ENCODE measurements around the gene PRM2. TPM values are rescaled to one million over a fixed set of nuclear protein-coding genes. Genes with fewer than 3 reads are reported as not detected.
A peak's percentile ranks its signal among the peaks of the same experiment; 100 is the strongest.

Gene PRM2
- total and polyA plus RNA-seq, 9 donors: not detected

DNA sequence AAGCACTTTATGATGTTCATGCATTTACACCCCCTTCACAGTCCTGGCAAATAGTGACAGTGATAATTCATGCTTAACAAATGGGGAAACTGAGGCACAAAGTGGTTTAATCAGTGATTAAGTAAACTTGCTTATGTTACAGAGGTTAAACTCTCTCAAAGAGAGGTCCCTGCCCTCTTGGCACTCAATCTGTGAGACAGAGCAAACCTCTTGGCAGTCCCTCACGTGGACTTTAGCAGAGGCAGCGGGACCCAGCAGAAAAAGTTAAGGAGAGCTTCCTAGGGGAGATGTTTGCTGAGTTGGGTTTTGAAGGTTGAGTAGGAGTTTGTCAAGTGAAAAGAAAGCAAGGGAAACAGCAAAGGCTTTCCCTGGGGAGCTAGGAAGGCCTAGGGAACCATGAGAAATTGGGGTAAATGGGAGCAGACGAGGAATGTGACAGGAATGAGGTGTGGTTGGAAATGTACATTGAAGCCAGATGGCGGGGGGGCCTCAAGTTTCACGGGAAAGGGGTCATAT is 31.0 kb downstream of the PRM2 start:
- DNase-seq: no peak
- Histone ChIP-seq H3K27ac (ENCODE audit: low read length) (no peak overlapping the region), H3K9me3 (replicated peaks; ENCODE audit: control insufficient read depth, low read depth, low read length) (peaks cover 3% of the 10 kb centered on the region), H3K27me3 (ENCODE audit: control insufficient read depth, insufficient read depth, low read length) (no peaks in the 10 kb centered on the region), H3K4me3 (ENCODE audit: low read length) (no peak overlapping the region), H3K36me3 (ENCODE audit: control insufficient read depth, insufficient read depth, low read length) (no peaks in the 10 kb centered on the region), H3K4me1 (ENCODE audit: control insufficient read depth, insufficient read depth, low read length) (peaks cover 8% of the 10 kb centered on the region)
- 52% methylated on average over 3 of the region's 5 CpGs for WGBS (ENCODE audit: insufficient coverage)

DNA sequence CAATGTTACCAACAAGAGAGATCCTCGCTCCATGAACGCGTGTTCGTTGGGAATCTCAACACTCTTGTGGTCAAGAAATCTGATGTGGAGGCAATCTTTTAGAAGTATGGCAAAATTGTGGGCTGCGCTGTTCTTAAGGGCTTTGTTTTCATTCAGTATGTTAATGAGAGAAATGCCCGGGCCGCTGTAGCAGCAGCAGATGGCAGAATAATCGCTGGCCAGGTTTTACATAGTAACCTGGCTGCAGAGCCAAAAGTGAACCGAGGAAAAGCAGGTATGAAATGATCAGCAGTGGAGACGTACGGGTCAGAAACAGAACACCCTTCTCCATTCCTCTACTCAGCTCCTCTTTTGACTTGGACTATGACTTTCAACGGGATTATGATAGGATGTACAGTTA is 33.6 kb downstream of the PRM2 start:
- 71% methylated on average over 4 of the region's 12 CpGs for WGBS (ENCODE audit: insufficient coverage)

DNA sequence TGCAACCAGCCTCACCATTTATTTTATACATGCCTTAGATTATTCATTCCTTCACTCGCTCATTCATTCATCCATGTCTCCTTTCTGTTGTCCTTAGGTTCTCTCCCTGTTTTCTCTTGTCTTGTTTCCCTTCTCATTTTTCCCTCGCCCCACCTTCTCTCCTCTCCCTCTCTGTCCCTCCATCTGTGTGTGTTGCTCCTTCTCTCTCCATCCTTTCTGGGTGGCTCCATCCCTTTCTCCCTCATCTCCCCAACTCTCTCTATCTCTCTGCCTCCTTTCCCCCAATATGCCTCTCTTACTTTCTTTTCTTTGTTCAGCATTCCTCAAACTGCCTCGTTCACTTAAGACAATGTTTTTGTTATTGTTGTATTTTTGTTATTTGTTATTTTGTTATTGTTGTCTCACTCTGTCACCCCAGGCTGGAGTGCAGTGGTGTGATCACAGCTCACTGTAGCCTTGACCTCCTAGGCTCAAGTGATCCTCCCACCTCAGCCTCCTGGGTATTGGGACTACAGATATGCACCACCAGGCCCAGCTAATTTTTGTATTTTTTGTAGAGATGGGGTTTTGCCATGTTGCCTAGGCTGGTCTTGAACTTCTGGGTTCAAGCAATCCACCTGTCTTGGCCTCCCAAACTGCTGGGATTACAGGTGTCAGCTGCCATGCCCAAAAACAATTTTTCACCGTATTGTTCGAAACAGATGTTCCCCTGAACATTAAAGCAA is 34.6 kb downstream of the PRM2 start:
- no peak overlapping the region for H3K27ac ChIP-seq (ENCODE audit: low read length)
- WGBS (ENCODE audit: insufficient coverage): 91% methylated on average over 2 of the region's 5 CpGs
- H3K4me1 ChIP-seq (ENCODE audit: control insufficient read depth, insufficient read depth, low read length): peaks cover 11% of the 10 kb centered on the region

More for the DNA sequence above, 33.6 kb downstream of the PRM2 start:
- Histone ChIP-seq H3K9me3 (replicated peaks; ENCODE audit: control insufficient read depth, low read depth, low read length) (peaks cover 3% of the 10 kb centered on the region), H3K27ac (ENCODE audit: low read length) (no peak overlapping the region), H3K4me3 (ENCODE audit: low read length) (no peak overlapping the region), H3K4me1 (ENCODE audit: control insufficient read depth, insufficient read depth, low read length) (peaks cover 11% of the 10 kb centered on the region), H3K27me3 (ENCODE audit: control insufficient read depth, insufficient read depth, low read length) (no peaks in the 10 kb centered on the region), H3K36me3 (ENCODE audit: control insufficient read depth, insufficient read depth, low read length) (no peaks in the 10 kb centered on the region)
- no peak for DNase-seq

DNA sequence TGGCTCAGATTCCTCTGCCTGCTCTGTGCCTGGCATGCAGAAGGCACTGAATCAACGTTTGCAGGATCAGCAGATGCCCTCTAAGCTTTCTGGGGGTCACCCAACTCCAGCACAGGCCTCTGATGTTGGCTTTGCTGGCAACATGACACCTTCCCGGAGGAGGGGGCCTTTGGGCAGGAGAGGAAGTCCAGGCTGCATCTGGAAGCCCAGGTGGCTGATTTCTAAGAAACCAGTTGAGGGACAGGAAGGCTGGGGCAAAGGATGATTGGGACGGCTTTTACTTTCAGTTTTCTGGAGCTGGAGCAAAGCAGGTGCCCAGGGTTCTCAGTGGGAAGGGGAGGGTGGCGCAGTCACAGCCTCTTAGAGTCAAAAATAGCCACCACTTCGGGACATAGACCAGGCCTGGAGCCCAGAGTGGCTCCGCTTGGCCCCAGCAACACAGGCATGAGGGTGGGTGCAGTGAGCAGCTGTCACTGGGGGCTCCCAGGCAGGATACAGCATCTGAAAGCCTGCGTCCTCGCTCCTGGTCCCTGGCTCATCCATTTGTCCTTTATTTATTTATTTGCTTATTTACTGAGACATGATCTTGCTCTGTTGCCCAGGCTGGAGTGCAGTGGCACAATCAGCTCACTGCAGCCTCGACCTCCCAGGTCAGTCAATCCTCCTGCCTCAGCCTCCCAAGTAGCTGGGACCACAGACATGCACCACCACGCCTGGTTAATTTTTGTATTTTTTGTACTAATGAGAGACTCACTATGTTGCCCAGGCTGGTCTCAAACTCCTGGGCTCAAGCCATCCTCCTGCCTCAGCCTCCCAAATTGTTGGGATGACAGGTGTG is 35.4 kb downstream of the PRM2 start:
- Histone ChIP-seq H3K9me3 (replicated peaks; ENCODE audit: control insufficient read depth, low read depth, low read length) (no peaks in the 10 kb centered on the region), H3K27me3 (ENCODE audit: control insufficient read depth, insufficient read depth, low read length) (no peaks in the 10 kb centered on the region), H3K4me1 (ENCODE audit: control insufficient read depth, insufficient read depth, low read length) (peaks cover 11% of the 10 kb centered on the region), H3K4me3 (ENCODE audit: low read length) (no peak overlapping the region), H3K36me3 (ENCODE audit: control insufficient read depth, insufficient read depth, low read length) (no peaks in the 10 kb centered on the region), H3K27ac (ENCODE audit: low read length) (peak overlapping the region; percentile 55)
- DNase-seq: no peak
- WGBS (ENCODE audit: insufficient coverage): 47% methylated on average over 6 of the region's 10 CpGs

More for the DNA sequence above, 34.6 kb downstream of the PRM2 start:
- no peaks in the 10 kb centered on the region for H3K27me3 ChIP-seq (ENCODE audit: control insufficient read depth, insufficient read depth, low read length)
- no peaks in the 10 kb centered on the region for H3K36me3 ChIP-seq (ENCODE audit: control insufficient read depth, insufficient read depth, low read length)
- peaks cover 2% of the 10 kb centered on the region for H3K9me3 ChIP-seq (replicated peaks; ENCODE audit: control insufficient read depth, low read depth, low read length)
- no peak for DNase-seq
- H3K4me3 ChIP-seq (ENCODE audit: low read length): no peak overlapping the region

DNA sequence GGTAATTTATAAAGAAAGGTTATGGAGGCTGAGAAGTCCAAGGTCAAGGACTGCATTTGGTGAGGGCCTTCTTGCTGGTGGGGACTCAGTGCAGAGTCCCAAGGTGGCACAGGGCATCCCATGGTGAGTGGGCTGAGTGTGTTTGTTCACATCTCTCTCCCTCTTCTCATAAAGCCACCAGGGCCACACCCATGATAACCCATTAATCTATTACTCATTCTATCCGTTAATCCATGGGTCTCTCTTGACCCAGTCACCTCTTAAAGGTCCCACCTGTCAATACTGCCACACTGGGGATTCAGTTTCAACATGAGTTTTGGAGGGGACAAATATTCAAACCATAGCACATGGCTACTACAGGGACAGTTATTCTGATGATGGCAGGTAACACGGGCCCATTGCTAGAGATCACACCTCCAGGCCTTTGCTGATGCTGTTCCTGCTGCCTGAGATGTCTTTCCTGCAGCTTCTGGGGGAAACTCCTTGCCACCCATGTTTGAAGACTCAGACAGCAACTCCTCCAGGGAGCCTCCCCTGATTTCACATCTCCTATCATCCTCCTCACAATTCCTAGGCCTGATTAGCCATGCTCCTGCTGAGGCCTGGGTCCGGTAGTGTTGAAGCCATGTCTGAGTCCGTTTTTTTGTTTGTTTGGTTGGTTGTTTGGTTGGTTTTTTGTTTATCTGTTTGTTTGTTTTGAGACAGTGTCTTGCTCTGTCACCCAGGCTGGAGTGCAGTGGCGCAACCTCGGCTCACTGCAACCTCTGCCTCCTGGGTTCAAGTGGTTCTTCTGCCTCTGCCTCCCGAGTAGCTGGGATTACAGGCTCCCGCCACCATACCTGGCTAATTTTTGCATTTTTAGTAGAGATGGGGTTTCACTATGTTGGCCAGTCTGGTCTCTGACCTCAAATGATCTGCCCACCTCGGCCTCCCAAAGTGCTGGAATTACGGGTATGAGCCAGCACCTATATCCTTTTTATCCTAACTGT is 36.3 kb downstream of the PRM2 start:
- no peak overlapping the region for H3K27ac ChIP-seq (ENCODE audit: low read length)
- H3K9me3 ChIP-seq (replicated peaks; ENCODE audit: control insufficient read depth, low read depth, low read length): no peaks in the 10 kb centered on the region
- no peak for DNase-seq
- WGBS (ENCODE audit: insufficient coverage): 85% methylated on average over 7 of the region's 10 CpGs
- no peak overlapping the region for H3K4me3 ChIP-seq (ENCODE audit: low read length)
- H3K27me3 ChIP-seq (ENCODE audit: control insufficient read depth, insufficient read depth, low read length): no peaks in the 10 kb centered on the region
- peaks cover 11% of the 10 kb centered on the region for H3K4me1 ChIP-seq (ENCODE audit: control insufficient read depth, insufficient read depth, low read length)
- H3K36me3 ChIP-seq (ENCODE audit: control insufficient read depth, insufficient read depth, low read length): no peaks in the 10 kb centered on the region

DNA sequence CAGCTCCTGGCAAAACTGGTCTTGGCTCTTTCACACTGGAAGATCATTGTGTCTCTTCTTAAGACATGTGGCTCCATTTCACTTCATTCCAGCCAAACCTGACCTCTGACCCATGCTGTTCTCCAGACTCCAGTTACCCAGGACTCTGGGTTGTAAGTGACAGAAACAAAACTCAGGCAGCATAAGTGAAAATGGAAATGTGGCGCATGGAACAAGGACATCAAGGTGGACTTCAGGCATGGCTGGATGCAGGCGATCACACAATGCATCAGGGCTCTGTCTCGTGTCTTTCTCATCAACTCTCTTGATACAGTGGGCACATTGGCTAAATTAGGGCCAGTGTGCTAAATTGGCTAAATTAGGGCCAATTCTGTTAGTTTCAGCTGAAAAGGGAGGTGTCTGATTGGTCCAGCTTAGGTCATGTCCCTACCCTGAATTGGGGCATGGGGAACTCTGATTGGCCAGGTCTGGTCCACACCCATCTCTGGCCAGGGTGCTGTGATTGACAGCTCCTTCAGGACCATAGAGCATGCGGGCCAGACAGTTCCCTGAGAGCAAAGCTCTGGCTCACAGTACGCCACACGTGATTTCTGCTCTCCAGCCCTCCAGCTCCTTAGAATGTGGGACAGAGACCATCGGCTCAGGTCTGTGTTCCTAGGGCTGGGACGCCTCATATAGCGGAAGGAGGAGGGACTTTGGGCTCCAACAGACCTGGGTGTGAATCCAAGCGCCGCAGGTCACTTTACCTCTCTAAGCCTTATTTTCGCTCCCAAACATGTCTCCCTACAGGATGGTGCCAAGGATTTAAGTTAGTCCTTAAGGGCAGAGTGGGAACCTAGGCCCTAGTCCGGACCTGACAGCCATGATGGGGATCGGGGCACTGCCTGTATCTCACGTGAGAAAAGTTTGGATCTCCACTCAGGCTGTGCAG is 37.7 kb downstream of the PRM2 start:
- Histone ChIP-seq H3K9me3 (replicated peaks; ENCODE audit: control insufficient read depth, low read depth, low read length) (no peaks in the 10 kb centered on the region), H3K36me3 (ENCODE audit: control insufficient read depth, insufficient read depth, low read length) (no peaks in the 10 kb centered on the region), H3K27me3 (ENCODE audit: control insufficient read depth, insufficient read depth, low read length) (no peaks in the 10 kb centered on the region), H3K27ac (ENCODE audit: low read length) (no peak overlapping the region), H3K4me3 (ENCODE audit: low read length) (no peak overlapping the region), H3K4me1 (ENCODE audit: control insufficient read depth, insufficient read depth, low read length) (peaks cover 11% of the 10 kb centered on the region)
- WGBS (ENCODE audit: insufficient coverage): 90% methylated on average over 8 of the region's 15 CpGs
- no peak for DNase-seq

DNA sequence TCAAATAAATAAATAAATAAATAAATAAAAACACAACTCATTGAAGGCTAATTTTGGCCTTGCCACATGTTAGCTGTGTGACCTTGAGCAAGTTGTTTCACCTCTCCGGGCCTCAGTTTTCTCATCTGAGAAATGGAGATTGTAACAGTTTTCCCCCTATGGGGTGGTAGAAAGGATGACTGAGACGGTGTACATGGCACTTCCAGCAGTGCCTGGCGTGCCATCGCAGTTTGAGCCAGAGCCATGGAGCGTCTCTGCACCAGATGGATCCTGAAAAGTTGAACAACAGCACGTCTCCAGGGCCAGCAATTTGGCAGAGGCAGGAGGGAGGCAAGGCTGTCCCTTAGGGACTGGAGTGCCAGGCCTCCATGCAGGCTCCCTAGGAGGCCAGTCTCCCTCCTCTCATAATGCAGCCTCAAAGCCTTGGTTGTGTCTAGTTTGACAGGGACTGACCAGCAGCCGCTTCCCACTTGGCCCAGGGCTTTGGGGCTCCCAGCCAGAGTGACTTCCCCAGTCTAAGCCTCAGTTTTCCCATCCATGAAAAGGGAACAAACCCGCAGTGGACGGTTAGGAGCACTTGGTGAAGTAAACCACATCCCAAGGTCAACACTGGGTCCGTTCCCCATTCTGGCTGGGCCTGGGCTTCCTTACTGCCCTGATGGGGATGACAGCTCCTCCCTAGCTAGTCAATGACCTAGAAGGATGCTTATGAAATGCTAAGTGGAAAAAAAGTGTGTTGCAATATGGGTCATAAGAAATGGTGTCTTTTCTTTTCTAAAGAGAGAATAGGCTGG is 39.6 kb downstream of the PRM2 start:
- WGBS (ENCODE audit: insufficient coverage): 83% methylated on average over 7 of the region's 10 CpGs
- no peak overlapping the region for H3K4me3 ChIP-seq (ENCODE audit: low read length)
- H3K4me1 ChIP-seq (ENCODE audit: control insufficient read depth, insufficient read depth, low read length): peaks cover 15% of the 10 kb centered on the region
- H3K9me3 ChIP-seq (replicated peaks; ENCODE audit: control insufficient read depth, low read depth, low read length): no peaks in the 10 kb centered on the region
- H3K27me3 ChIP-seq (ENCODE audit: control insufficient read depth, insufficient read depth, low read length): no peaks in the 10 kb centered on the region
- no peak for DNase-seq
- no peaks in the 10 kb centered on the region for H3K36me3 ChIP-seq (ENCODE audit: control insufficient read depth, insufficient read depth, low read length)
- no peak overlapping the region for H3K27ac ChIP-seq (ENCODE audit: low read length)

DNA sequence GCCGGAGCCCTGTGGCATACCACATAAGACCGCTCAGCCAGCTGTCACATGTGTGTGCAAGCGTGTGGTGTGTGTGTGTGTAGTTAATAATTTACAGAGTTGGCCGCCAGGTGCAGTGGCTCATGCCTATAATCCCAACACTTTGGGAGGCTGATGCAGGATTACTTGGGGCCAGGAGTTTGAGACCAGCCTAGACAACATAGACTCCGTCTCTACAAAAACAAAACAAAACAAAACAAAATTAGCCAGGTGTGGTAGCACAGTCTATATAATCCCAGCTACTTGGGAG is 40.6 kb downstream of the PRM2 start:
- DNase-seq: no peak
- WGBS (ENCODE audit: insufficient coverage): no CpG with 5 or more reads among the region's 5 CpGs
- Histone ChIP-seq H3K27ac (ENCODE audit: low read length) (no peak overlapping the region), H3K4me3 (ENCODE audit: low read length) (no peak overlapping the region), H3K27me3 (ENCODE audit: control insufficient read depth, insufficient read depth, low read length) (no peaks in the 10 kb centered on the region), H3K36me3 (ENCODE audit: control insufficient read depth, insufficient read depth, low read length) (no peaks in the 10 kb centered on the region), H3K9me3 (replicated peaks; ENCODE audit: control insufficient read depth, low read depth, low read length) (no peaks in the 10 kb centered on the region), H3K4me1 (ENCODE audit: control insufficient read depth, insufficient read depth, low read length) (peaks cover 10% of the 10 kb centered on the region)

All from muscle of leg (tissue), 11 donors.